ENCODE measurements around the gene RANBP3.

RANBP3 gene

GRCh38 chr19:5905114-5905778 lies 72.7 kb downstream of the RANBP3 start:
- TF ChIP-seq ZNF16 (tag by site-specific recombination; IDR thresholded peaks at IDR 0.05; ENCODE audit: low read depth) (peak; percentile 64; the same call in 1 of the 2 replicates), KLF16 (tag by site-specific recombination; IDR thresholded peaks at IDR 0.05) (0 out of 2 replicates have a peak, but pooled peaks have one; percentile 5), ZFP37 (tag by site-specific recombination; IDR thresholded peaks at IDR 0.05) (no peak), PBX3 (CRISPR knock-in tag; IDR thresholded peaks at IDR 0.05) (no peak; the same call in 1 of the 2 replicates), ZBTB17 (tag by site-specific recombination; IDR thresholded peaks at IDR 0.05) (no peak), ZNF10 (tag by site-specific recombination; IDR thresholded peaks at IDR 0.05) (0 out of 2 replicates have a peak, but pooled peaks have one; percentile 7)
- CTCF ChIA-PET = interaction anchor here (0.7 to 6.5 kb wide), 3 partner anchors 12 to 101 kb away, joined by 5 to 56 read pairs (median 6); partner anchors contain the start of gene NRTN
- Histone ChIP-seq H3K4me3 (ENCODE audit: low read depth, low read length) (peak overlapping the region; percentile 84), H3K36me3 (ENCODE audit: control insufficient read depth in 2 of 2, insufficient read depth in 1 of 2, low read length in 2 of 2) (peaks cover 4 to 22% of the 10 kb centered on the region in 2 experiments; a peak in 2 of 3 replicates), H3K27ac (ENCODE audit: extremely low read depth, low read depth, low read length) (no peak overlapping the region; the same call in 1 of the 2 replicates), H3K4me1 (ENCODE audit: control insufficient read depth, insufficient read depth, low read length) (no peaks in the 10 kb centered on the region), H3K9me3 (ENCODE audit: control insufficient read depth, insufficient read depth, low read depth, low read length) (no peaks in the 10 kb centered on the region)
- POLR2A ChIA-PET = interaction anchor here (1.0 to 1.5 kb wide), 2 partner anchors 185 to 282 kb away, joined by 3 to 4 read pairs; partner anchors contain the start of genes CATSPERD, LONP1, SAFB and SAFB2

GRCh38 chr19:5904352-5905113 lies 73.4 kb downstream of the RANBP3 start, which contains the start of gene VMAC:
VMAC (plus strand) TSS chr19:5904872; CDS start chr19:5904891, 19 bp downstream.
- no peaks in the 10 kb centered on the region for H3K4me1 ChIP-seq (ENCODE audit: control insufficient read depth, insufficient read depth, low read length)
- peak within 1 kb of the TSS; percentile 97 for H3K4me3 ChIP-seq (ENCODE audit: low read depth, low read length)
- H3K36me3 ChIP-seq (ENCODE audit: control insufficient read depth in 2 of 2, insufficient read depth in 1 of 2, low read length in 2 of 2) = peaks cover 4 to 23% of the 10 kb centered on the region in 2 experiments; a peak in 2 of 3 replicates
- no peaks in the 10 kb centered on the region for H3K9me3 ChIP-seq (ENCODE audit: control insufficient read depth, insufficient read depth, low read depth, low read length)
- CTCF ChIA-PET = interaction anchor here (0.6 to 6.5 kb wide), 7 partner anchors 11 to 129 kb away, joined by 3 to 56 read pairs (median 4); partner anchors contain the start of gene NRTN
- H3K27ac ChIP-seq (ENCODE audit: extremely low read depth, low read depth, low read length) = peak within 1 kb of the TSS; percentile 88
- POLR2A ChIA-PET = interaction anchor here (0.5 to 3.1 kb wide), 16 partner anchors 12 to 1165 kb away, joined by 3 to 35 read pairs (median 6); partner anchors contain the start of genes CATSPERD, DUS3L, LONP1 and RANBP3
- TF ChIP-seq ZNF561 (tag by site-specific recombination; IDR thresholded peaks at IDR 0.05; ENCODE audit: borderline replicate concordance) (peak; percentile 43; the same call in 1 of the 2 replicates), ZNF292 (tag by site-specific recombination; IDR thresholded peaks at IDR 0.05; ENCODE audit: borderline replicate concordance, low read depth) (no peak), PRDM6 (tag by site-specific recombination; IDR thresholded peaks at IDR 0.05) (no peak), ZNF585B (tag by site-specific recombination; IDR thresholded peaks at IDR 0.05) (no peak), SP2 (tag by site-specific recombination; IDR thresholded peaks at IDR 0.05) (peak; percentile 96), ZNF274 (IDR thresholded peaks at IDR 0.05; ENCODE audit: low read length) (no peak), ZNF274 (tag by site-specific recombination; IDR thresholded peaks at IDR 0.05; ENCODE audit: borderline replicate concordance) (no peak), ZNF184 (tag by site-specific recombination; IDR thresholded peaks at IDR 0.05) (no peak), ZNF140 (tag by site-specific recombination; IDR thresholded peaks at IDR 0.05) (no peak), ZNF169 (tag by site-specific recombination; IDR thresholded peaks at IDR 0.05) (no peak), ATF2 (tag by site-specific recombination; IDR thresholded peaks at IDR 0.05; ENCODE audit: low read depth) (no peak), ZBTB11 (tag by site-specific recombination; conservative IDR thresholded peaks at IDR 0.05; ENCODE audit: low read depth) (no peak), ZNF530 (tag by site-specific recombination; IDR thresholded peaks at IDR 0.05; ENCODE audit: low read depth) (no peak), SP3 (tag by site-specific recombination; IDR thresholded peaks at IDR 0.05) (peak; percentile 89), ZNF426 (tag by site-specific recombination; IDR thresholded peaks at IDR 0.05) (no peak), WT1 (tag by site-specific recombination; IDR thresholded peaks at IDR 0.05) (no peak), ZNF544 (tag by site-specific recombination; IDR thresholded peaks at IDR 0.05) (no peak), TRIM28 (IDR thresholded peaks at IDR 0.05; ENCODE audit: borderline replicate concordance, low read length) (no peak), KLF10 (tag by site-specific recombination; IDR thresholded peaks at IDR 0.05) (peak; percentile 91)
